Activated CD8-positive, alpha-beta memory T cell treated with anti-CD3 and anti-CD28 coated beads for 36 hours (primary cell): ENCODE measurements around the gene TLCD3B. TPM values are rescaled to one million over a fixed set of nuclear protein-coding genes. Genes with fewer than 3 reads are reported as not detected.
"Not testable (repeated sequence)": the region's sequence is repeated elsewhere in the genome, so short reads cannot be mapped to it uniquely, and the experiment has no call there.

Experiments
- CTCF ChIA-PET: fragments of 350-600 bp; sonication (Branson Sonifier 250); formaldehyde crosslinking; loops from one replicate; lab custom pipeline; 2021; ENCODE audit warnings: antibody characterized with exemption; lab: Charles Lee
- POLR2A ChIA-PET: fragments of 350-600 bp; sonication (Branson Sonifier 250); formaldehyde crosslinking; loops from one replicate; lab custom pipeline; 2021; ENCODE audit warnings: antibody characterized with exemption; lab: Charles Lee
- total RNA-seq, 2 experiments: library from RNA; stranded (reverse); gene quantifications; one replicate each; pipeline ENCODE4 v1.2.3, GENCODE V29; 2021

The TLCD3B gene
- total RNA-seq, 2 experiments from 2014 or later: 1.1 to 1.4 TPM

GRCh38 chr16:30040690-30041089, 9.6 kb upstream of the TLCD3B start:
- CTCF ChIA-PET, POLR2A ChIA-PET: not testable (repeated sequence)

GRCh38 chr16:30040221-30040620, 9.2 kb upstream of the TLCD3B start:
- ChIA-PET POLR2A (no interaction called here), CTCF (no interaction called here)

- CTCF ChIA-PET: interaction anchor here (1.0 to 2.8 kb wide), 11 partner anchors 10 to 334 kb away, joined by 3 to 13 read pairs (median 5); a partner anchor contains a TSS
- POLR2A ChIA-PET: no interaction called here
These were observed 2.2 kb upstream of the TLCD3B start for GRCh38 chr16:30033270-30033669.

- CTCF ChIA-PET: interaction anchor here (0.6 to 2.8 kb wide), 30 partner anchors 9 to 352 kb away, joined by 3 to 13 read pairs (median 4); partner anchors contain the start of genes C16orf92 and TBX6
- POLR2A ChIA-PET: interaction anchor here (0.7 to 1.5 kb wide), 3 partner anchors 19 to 332 kb away, joined by 3 to 5 read pairs (median 3); partner anchors contain the start of gene ALDOA
These were observed 1.2 kb upstream of the TLCD3B start for GRCh38 chr16:30032083-30032819.

GRCh38 chr16:30031477-30031918, 427 bp upstream of the TLCD3B start:
- POLR2A ChIA-PET: interaction anchor here (1.3 to 1.5 kb wide), 2 partner anchors 34 to 331 kb away, joined by 3 read pairs; partner anchors contain the start of gene ALDOA
- CTCF ChIA-PET: interaction anchor here (0.9 to 2.8 kb wide), 16 partner anchors 9 to 332 kb away, joined by 3 to 13 read pairs (median 6); partner anchors contain the start of gene C16orf92

GRCh38 chr16:30030011-30030685, 923 bp downstream of the TLCD3B start:
- ChIA-PET CTCF (interaction anchor here (1.5 kb wide), 1 partner anchor 8 kb away, joined by 5 read pairs; the partner anchor contains the start of gene C16orf92), POLR2A (no interaction called here)

GRCh38 chr16:30028438-30029076, 2.5 kb downstream of the TLCD3B start:
- POLR2A ChIA-PET: no interaction called here
- CTCF ChIA-PET: no interaction called here

- ChIA-PET POLR2A (no interaction called here), CTCF (no interaction called here)
These were observed 3.3 kb downstream of the TLCD3B start for GRCh38 chr16:30027588-30028437.

- ChIA-PET POLR2A (no interaction called here), CTCF (no interaction called here)
These were observed 4.6 kb downstream of the TLCD3B start for GRCh38 chr16:30026449-30026848.

- POLR2A ChIA-PET: no interaction called here
- CTCF ChIA-PET: interaction anchor here (0.6 kb wide), 1 partner anchor 12 kb away, joined by 3 read pairs; no protein-coding TSS in a partner anchor
These were observed 5.5 kb downstream of the TLCD3B start for GRCh38 chr16:30025574-30025973.

- CTCF ChIA-PET: no interaction called here
These were observed 5.9 kb downstream of the TLCD3B start for GRCh38 chr16:30025156-30025555.

GRCh38 chr16:30024451-30024850, 6.6 kb downstream of the TLCD3B start:
- ChIA-PET CTCF (no interaction called here), POLR2A (no interaction called here)

More at GRCh38 chr16:30025156-30025555, 5.9 kb downstream of the TLCD3B start:
- POLR2A ChIA-PET: no interaction called here

- ChIA-PET CTCF (interaction anchor here (0.6 to 2.0 kb wide), 3 partner anchors 8 to 332 kb away, joined by 3 to 11 read pairs (median 3); no protein-coding TSS in a partner anchor), POLR2A (interaction anchor here (0.5 kb wide), 1 partner anchor 16 kb away, joined by 3 read pairs; no protein-coding TSS in a partner anchor)
These were observed 7.5 kb downstream of the TLCD3B start for GRCh38 chr16:30023586-30023985.

- POLR2A ChIA-PET: no interaction called here
- CTCF ChIA-PET: interaction anchor here (0.6 to 2.0 kb wide), 7 partner anchors 8 to 332 kb away, joined by 3 to 11 read pairs (median 3); partner anchors contain the start of gene TLCD3B
These were observed 8.2 kb downstream of the TLCD3B start, which contains the start of gene C16orf92 for GRCh38 chr16:30022887-30023286. C16orf92 (plus strand) TSS chr16:30023198; CDS start chr16:30023341, 143 bp downstream.

- CTCF ChIA-PET: interaction anchor here (0.7 to 2.0 kb wide), 4 partner anchors 13 to 170 kb away, joined by 3 to 5 read pairs (median 4); no protein-coding TSS in a partner anchor
- POLR2A ChIA-PET: interaction anchor here (0.9 kb wide), 1 partner anchor 92 kb away, joined by 3 read pairs; no protein-coding TSS in a partner anchor
These were observed 12.3 kb downstream of the TLCD3B start for GRCh38 chr16:30018731-30019158.

- CTCF ChIA-PET: interaction anchor here (0.5 to 2.0 kb wide), 5 partner anchors 13 to 317 kb away, joined by 3 to 5 read pairs (median 4); no protein-coding TSS in a partner anchor
- POLR2A ChIA-PET: not testable (repeated sequence)
These were observed 13.1 kb downstream of the TLCD3B start for GRCh38 chr16:30017937-30018336.

- ChIA-PET CTCF (interaction anchor here (1.3 kb wide), 1 partner anchor 317 kb away, joined by 5 read pairs; no protein-coding TSS in a partner anchor), POLR2A (no interaction called here)
These were observed 13.8 kb downstream of the TLCD3B start for GRCh38 chr16:30017277-30017656.
